Measurements from ENCODE around the gene ADAMTSL1.

GRCh38 chr9:18459962-18460584 lies 13.9 kb upstream of the ADAMTSL1 start:
- no peak for TF ChIP-seq CTCF (IDR thresholded peaks at IDR 0.05)
- TF ChIP-seq POLR2A (IDR thresholded peaks at IDR 0.05), result no peak
